GM12878 (cell line): ENCODE data around the gene MROH2B. TPM values are rescaled to one million over a fixed set of nuclear protein-coding genes. Genes with fewer than 3 reads are reported as not detected.

ENCODE experiments used
- ATAC-seq: fragments of 200-7000 bp; cut with Tn5 transposase; 3 replicates; pipeline ENCODE4 v1.9.1; 2020; ENCODE audit warnings: mild to moderate bottlenecking, moderate library complexity
- BruUV-seq: library from RNA; stranded (reverse); fragments of 400-500 nt; replicated peaks from 2 replicates; lab custom pipeline; 2021; lab: Mats Ljungman, UMichigan
- CTCF ChIA-PET: fragments of 300-600 bp; sonication (Branson Sonifier 250); formaldehyde crosslinking; extraction: SDS; loops from one replicate; lab custom pipeline; 2021; ENCODE audit warnings: inconsistent platforms; lab: Yijun Ruan, JAX
- POLR2A ChIA-PET: fragments of 350-600 bp; formaldehyde crosslinking; extraction: SDS; loops from one replicate; lab custom pipeline; 2021; ENCODE audit warnings: inconsistent platforms; lab: Charles Lee
- RAD21 ChIA-PET: fragments of 300-600 bp; sonication (Branson Sonifier 250); formaldehyde crosslinking; loops from one replicate; lab custom pipeline; 2023; ENCODE audit warnings: antibody characterized with exemption; ENCODE audit not compliant: unreplicated experiment; lab: Charles Lee
- SMC1A ChIA-PET: fragments of 300-600 bp; sonication (Branson Sonifier 250); formaldehyde crosslinking; loops from one replicate; lab custom pipeline; 2023; ENCODE audit not compliant: unreplicated experiment, uncharacterized antibody; lab: Charles Lee
- DNase-seq: peaks from one replicate; pipeline ENCODE4 v3.0.0-alpha.2; 2011; ENCODE audit warnings: low read depth, low spot score
- FAIRE-seq: peaks from 3 replicates; lab custom pipeline; 2011; peaks lifted over from hg19 to GRCh38; lab: Jason Lieb, UNC
- H2AFZ ChIP-seq: 2 replicates; pipeline ENCODE4 v1.6.0; 2011; ENCODE audit warnings: low read depth, low read length, control low read depth; ENCODE audit not compliant: control insufficient read depth
- H3K27ac ChIP-seq: 2 replicates; pipeline ENCODE4 v1.5.1; 2011; ENCODE audit warnings: control low read depth; ENCODE audit not compliant: control insufficient read depth, insufficient read depth
- H3K27me3 ChIP-seq, 2 experiments: replicated peaks in 1 of 2; 2 replicates each; pipeline versions ENCODE4 v1.6.0 to v1.6.1; 2011; ENCODE audit warnings: low read length in 1 of 2; ENCODE audit not compliant: control insufficient read depth in 2 of 2, insufficient read depth in 2 of 2
- H3K36me3 ChIP-seq, 2 experiments: 2 replicates each; pipeline ENCODE4 v1.5.1; 2011; ENCODE audit warnings: low read length in 1 of 2; ENCODE audit not compliant: control insufficient read depth in 2 of 2, insufficient read depth in 2 of 2
- H3K4me1 ChIP-seq: 2 replicates; pipeline ENCODE4 v1.6.1; 2011; ENCODE audit warnings: mild to moderate bottlenecking, low read length, moderate library complexity, mixed read lengths; ENCODE audit not compliant: control insufficient read depth, insufficient read depth
- H3K4me2 ChIP-seq: 2 replicates; pipeline ENCODE4 v1.6.0; 2011; ENCODE audit warnings: control low read depth; ENCODE audit not compliant: control insufficient read depth, insufficient read depth
- H3K4me3 ChIP-seq: fragments of 200-600 bp; sonication (generic); 2 replicates; pipeline ENCODE4 v1.5.1; 2016
- H3K79me2 ChIP-seq: 2 replicates; pipeline ENCODE4 v1.6.0; 2011; ENCODE audit warnings: low read length; ENCODE audit not compliant: control insufficient read depth, insufficient read depth
- H3K9ac ChIP-seq: 2 replicates; pipeline ENCODE4 v1.8.0; 2011; ENCODE audit warnings: low read length, control low read depth, mixed read lengths; ENCODE audit not compliant: control insufficient read depth, insufficient read depth
- H3K9me3 ChIP-seq: replicated peaks from 3 replicates; pipeline ENCODE4 v1.5.1; 2011; ENCODE audit warnings: mild to moderate bottlenecking, low read length; ENCODE audit not compliant: control insufficient read depth, insufficient read depth
- H4K20me1 ChIP-seq: 2 replicates; pipeline ENCODE4 v1.6.0; 2011; ENCODE audit not compliant: control insufficient read depth, insufficient read depth
- ASH2L ChIP-seq: fragments of 300-600, 200-600 bp; sonication (generic); IDR thresholded peaks from 2 replicates; pipeline ENCODE4 v1.6.1; 2017; ENCODE audit warnings: low read depth, mild to moderate bottlenecking, borderline replicate concordance
- EED ChIP-seq: sonication (generic); IDR thresholded peaks from 2 replicates; pipeline ENCODE4 v1.6.1; 2016; ENCODE audit warnings: antibody characterized with exemption, low read depth
- MYB ChIP-seq: fragments of 150-350 bp; IDR thresholded peaks from 2 replicates; pipeline ENCODE4 v1.6.1; 2014; ENCODE audit warnings: mild to moderate bottlenecking, low read depth, low read length, borderline replicate concordance
- RCOR1 ChIP-seq: conservative IDR thresholded peaks from 2 replicates; pipeline ENCODE4 v1.6.1; 2012; ENCODE audit warnings: low read depth, low read length, improper control_type of control experiment
- SREBF2 ChIP-seq: IDR thresholded peaks from 2 replicates; pipeline ENCODE4 v1.6.1; 2012; ENCODE audit warnings: mild to moderate bottlenecking, low read length
- TCF12 ChIP-seq: IDR thresholded peaks from 2 replicates; pipeline ENCODE4 v1.6.1; 2011; ENCODE audit warnings: low read depth, mild to moderate bottlenecking, low read length
- WGBS: methylation state at CpG from one replicate; pipeline ENCODE4 v1.1.6; 2016; ENCODE audit warnings: low lambda C conversion rate; ENCODE audit not compliant: insufficient replicate concordance, insufficient coverage; ENCODE audit errors: missing lambda C conversion rate; 5-methylcytosine and 5-hydroxymethylcytosine counted together
- in situ Hi-C: fragments of 300-500 bp; cut with MboI; formaldehyde crosslinking; loops from 9 replicates; pipeline ENCODE4 v1.14.3; 2018; ENCODE audit warnings: mixed read lengths
- intact Hi-C: fragments of 100-400 bp; cut with micrococcal nuclease; formaldehyde crosslinking; loops from one replicate; pipeline ENCODE4 v1.14.2; 2022; ENCODE audit not compliant: unreplicated experiment
- polyA plus RNA-seq, 11 experiments: library from polyadenylated mRNA; depleted of rRNA in 4 of 11; unstranded in 6 of 11; stranded (reverse) in 5 of 11; fragments of >200 nt; fragmentation: Nextera tagmentation in 4 of 11; fragmentation: Illumina TruSeq in 1 of 11; extraction: Ambion mirVana in 4 of 11; extraction: Trizol in 1 of 11; gene quantifications; 1 replicate in 1 of 11; 2 replicates in 10 of 11; pipeline versions ENCODE4 v1.2.1 to v1.2.3, GENCODE V29; 2011 to 2016; ENCODE audit warnings: inconsistent platforms in 2 of 11, missing spikeins in 2 of 11, low read depth in 1 of 11
- total RNA-seq, 4 experiments: library from RNA; depleted of rRNA in 3 of 4; stranded (reverse); fragments of >200 nt in 3 of 4; fragmentation: Illumina TruSeq in 1 of 4; extraction: Trizol in 1 of 4; gene quantifications; 2 replicates each; pipeline versions ENCODE4 v1.2.1 to v1.2.3, GENCODE V29; 2013 to 2021
- TF ChIP-seq, protein P1 (sequence below): fragments of 450-650 bp; IDR thresholded peaks from 2 replicates; pipeline ENCODE4 v1.6.1; 2016; ENCODE audit warnings: mild to moderate bottlenecking, moderate library complexity, borderline replicate concordance
- TF ChIP-seq, protein P2 (sequence below): fragments of 450-650 bp; formaldehyde crosslinking; IDR thresholded peaks from 2 replicates; pipeline ENCODE4 v1.4.0; 2020; ENCODE audit warnings: mild to moderate bottlenecking, moderate library complexity
- TF ChIP-seq, protein P3 (sequence below): fragments of 450-650 bp; IDR thresholded peaks from 2 replicates; pipeline ENCODE4 v1.6.1; 2017; ENCODE audit warnings: borderline replicate concordance

The MROH2B gene
- total and polyA plus RNA-seq, 10 of the 15 experiments (the other 5 are each of a cell fraction or from before 2014, with no cell fraction given) = not detected

DNA sequence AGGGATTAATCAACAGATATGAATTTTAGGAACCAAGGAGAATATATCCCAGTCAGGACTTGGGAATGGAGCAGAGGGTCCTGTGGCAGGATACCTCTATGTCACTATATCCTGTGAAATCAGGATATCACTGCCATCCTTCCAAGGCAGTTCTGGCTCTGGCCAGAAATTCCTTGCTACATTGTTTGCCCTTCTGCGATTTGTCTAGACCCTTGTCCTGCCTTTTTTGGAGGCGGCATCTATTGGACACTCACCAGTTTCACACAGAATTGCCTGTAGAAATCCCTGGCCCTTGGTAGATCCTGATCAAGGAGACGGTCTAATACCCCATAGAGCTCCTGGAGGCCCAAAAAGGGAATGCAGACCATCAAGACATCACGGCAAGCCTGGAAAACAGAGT, 71.2 kb downstream of the MROH2B start:
- intact Hi-C loops (no loop called here), in situ Hi-C loops (no loop called here)
- ChIA-PET SMC1A (no interaction called here), POLR2A (no interaction called here), CTCF (interaction anchor here (0.6 kb wide), 1 partner anchor 796 kb away, joined by 3 read pairs; no protein-coding TSS in a partner anchor), RAD21 (no interaction called here)
- Histone ChIP-seq H3K9me3 (no peaks in the 10 kb centered on the region), H3K27ac (no peak overlapping the region), H2AFZ (no peak overlapping the region), H3K9ac (no peak overlapping the region), H3K36me3 (no peaks in the 10 kb centered on the region), H4K20me1 (no peaks in the 10 kb centered on the region), H3K4me2 (no peak overlapping the region), H3K79me2 (no peaks in the 10 kb centered on the region), H3K27me3 (no peaks in the 10 kb centered on the region; a peak in 1 of 4 replicates), H3K4me1 (no peaks in the 10 kb centered on the region), H3K4me3 (no peak overlapping the region)
- DNase-seq = no peak
- TF ChIP-seq ASH2L (no peak), MYB (no peak), EED (no peak), SREBF2 (no peak), RCOR1 (no peak), TCF12 (no peak)
- TF ChIP-seq, protein P1, sequence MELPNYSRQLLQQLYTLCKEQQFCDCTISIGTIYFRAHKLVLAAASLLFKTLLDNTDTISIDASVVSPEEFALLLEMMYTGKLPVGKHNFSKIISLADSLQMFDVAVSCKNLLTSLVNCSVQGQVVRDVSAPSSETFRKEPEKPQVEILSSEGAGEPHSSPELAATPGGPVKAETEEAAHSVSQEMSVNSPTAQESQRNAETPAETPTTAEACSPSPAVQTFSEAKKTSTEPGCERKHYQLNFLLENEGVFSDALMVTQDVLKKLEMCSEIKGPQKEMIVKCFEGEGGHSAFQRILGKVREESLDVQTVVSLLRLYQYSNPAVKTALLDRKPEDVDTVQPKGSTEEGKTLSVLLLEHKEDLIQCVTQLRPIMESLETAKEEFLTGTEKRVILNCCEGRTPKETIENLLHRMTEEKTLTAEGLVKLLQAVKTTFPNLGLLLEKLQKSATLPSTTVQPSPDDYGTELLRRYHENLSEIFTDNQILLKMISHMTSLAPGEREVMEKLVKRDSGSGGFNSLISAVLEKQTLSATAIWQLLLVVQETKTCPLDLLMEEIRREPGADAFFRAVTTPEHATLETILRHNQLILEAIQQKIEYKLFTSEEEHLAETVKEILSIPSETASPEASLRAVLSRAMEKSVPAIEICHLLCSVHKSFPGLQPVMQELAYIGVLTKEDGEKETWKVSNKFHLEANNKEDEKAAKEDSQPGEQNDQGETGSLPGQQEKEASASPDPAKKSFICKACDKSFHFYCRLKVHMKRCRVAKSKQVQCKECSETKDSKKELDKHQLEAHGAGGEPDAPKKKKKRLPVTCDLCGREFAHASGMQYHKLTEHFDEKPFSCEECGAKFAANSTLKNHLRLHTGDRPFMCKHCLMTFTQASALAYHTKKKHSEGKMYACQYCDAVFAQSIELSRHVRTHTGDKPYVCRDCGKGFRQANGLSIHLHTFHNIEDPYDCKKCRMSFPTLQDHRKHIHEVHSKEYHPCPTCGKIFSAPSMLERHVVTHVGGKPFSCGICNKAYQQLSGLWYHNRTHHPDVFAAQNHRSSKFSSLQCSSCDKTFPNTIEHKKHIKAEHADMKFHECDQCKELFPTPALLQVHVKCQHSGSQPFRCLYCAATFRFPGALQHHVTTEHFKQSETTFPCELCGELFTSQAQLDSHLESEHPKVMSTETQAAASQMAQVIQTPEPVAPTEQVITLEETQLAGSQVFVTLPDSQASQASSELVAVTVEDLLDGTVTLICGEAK = no peak
- TF ChIP-seq, protein P2, sequence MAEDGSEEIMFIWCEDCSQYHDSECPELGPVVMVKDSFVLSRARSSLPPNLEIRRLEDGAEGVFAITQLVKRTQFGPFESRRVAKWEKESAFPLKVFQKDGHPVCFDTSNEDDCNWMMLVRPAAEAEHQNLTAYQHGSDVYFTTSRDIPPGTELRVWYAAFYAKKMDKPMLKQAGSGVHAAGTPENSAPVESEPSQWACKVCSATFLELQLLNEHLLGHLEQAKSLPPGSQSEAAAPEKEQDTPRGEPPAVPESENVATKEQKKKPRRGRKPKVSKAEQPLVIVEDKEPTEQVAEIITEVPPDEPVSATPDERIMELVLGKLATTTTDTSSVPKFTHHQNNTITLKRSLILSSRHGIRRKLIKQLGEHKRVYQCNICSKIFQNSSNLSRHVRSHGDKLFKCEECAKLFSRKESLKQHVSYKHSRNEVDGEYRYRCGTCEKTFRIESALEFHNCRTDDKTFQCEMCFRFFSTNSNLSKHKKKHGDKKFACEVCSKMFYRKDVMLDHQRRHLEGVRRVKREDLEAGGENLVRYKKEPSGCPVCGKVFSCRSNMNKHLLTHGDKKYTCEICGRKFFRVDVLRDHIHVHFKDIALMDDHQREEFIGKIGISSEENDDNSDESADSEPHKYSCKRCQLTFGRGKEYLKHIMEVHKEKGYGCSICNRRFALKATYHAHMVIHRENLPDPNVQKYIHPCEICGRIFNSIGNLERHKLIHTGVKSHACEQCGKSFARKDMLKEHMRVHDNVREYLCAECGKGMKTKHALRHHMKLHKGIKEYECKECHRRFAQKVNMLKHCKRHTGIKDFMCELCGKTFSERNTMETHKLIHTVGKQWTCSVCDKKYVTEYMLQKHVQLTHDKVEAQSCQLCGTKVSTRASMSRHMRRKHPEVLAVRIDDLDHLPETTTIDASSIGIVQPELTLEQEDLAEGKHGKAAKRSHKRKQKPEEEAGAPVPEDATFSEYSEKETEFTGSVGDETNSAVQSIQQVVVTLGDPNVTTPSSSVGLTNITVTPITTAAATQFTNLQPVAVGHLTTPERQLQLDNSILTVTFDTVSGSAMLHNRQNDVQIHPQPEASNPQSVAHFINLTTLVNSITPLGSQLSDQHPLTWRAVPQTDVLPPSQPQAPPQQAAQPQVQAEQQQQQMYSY = no peak
- TF ChIP-seq, protein P3, sequence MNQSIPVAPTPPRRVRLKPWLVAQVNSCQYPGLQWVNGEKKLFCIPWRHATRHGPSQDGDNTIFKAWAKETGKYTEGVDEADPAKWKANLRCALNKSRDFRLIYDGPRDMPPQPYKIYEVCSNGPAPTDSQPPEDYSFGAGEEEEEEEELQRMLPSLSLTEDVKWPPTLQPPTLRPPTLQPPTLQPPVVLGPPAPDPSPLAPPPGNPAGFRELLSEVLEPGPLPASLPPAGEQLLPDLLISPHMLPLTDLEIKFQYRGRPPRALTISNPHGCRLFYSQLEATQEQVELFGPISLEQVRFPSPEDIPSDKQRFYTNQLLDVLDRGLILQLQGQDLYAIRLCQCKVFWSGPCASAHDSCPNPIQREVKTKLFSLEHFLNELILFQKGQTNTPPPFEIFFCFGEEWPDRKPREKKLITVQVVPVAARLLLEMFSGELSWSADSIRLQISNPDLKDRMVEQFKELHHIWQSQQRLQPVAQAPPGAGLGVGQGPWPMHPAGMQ = no peak
- no peak for ATAC-seq
- WGBS = 10% methylated on average over 4 of the region's 4 CpGs
- FAIRE-seq = no peak
- BruUV-seq = no TSS peak
